Keratinocyte (primary cell): Measurements from ENCODE around the gene FNDC3A. TPM values are rescaled to one million over a fixed set of nuclear protein-coding genes. Genes with fewer than 3 reads are reported as not detected.

Experiments
- DNase-seq: peaks from one replicate; pipeline ENCODE4 v3.0.0-alpha.2; 2011; ENCODE audit warnings: low read depth, missing footprints, low spot score
- FAIRE-seq: peaks from 2 replicates; lab custom pipeline; 2011; peaks lifted over from hg19 to GRCh38; lab: Jason Lieb, UNC
- H2AFZ ChIP-seq: 2 replicates; pipeline ENCODE4 v1.6.0; 2012; ENCODE audit warnings: low read length, control low read depth, inconsistent platforms; ENCODE audit not compliant: control insufficient read depth
- H3K27ac ChIP-seq: 2 replicates; pipeline ENCODE4 v1.5.1; 2011; ENCODE audit warnings: low read length; ENCODE audit not compliant: control insufficient read depth, insufficient read depth
- H3K27me3 ChIP-seq: 3 replicates; pipeline ENCODE4 v1.6.0; 2011; ENCODE audit warnings: low read length; ENCODE audit not compliant: control insufficient read depth, insufficient read depth; ENCODE audit errors: extremely low read depth
- H3K36me3 ChIP-seq, 2 experiments: 2 replicates in 1 of 2; 3 replicates in 1 of 2; pipeline ENCODE4 v1.5.1; 2011; ENCODE audit warnings: low read length in 2 of 2, mild to moderate bottlenecking in 1 of 2; ENCODE audit not compliant: control insufficient read depth in 2 of 2, insufficient read depth in 2 of 2; ENCODE audit errors: extremely low read depth in 1 of 2
- H3K4me1 ChIP-seq: 3 replicates; pipeline ENCODE4 v1.5.1; 2011; ENCODE audit warnings: low read length; ENCODE audit not compliant: control insufficient read depth, insufficient read depth; ENCODE audit errors: extremely low read depth
- H3K4me2 ChIP-seq: 3 replicates; pipeline ENCODE4 v1.6.0; 2011; ENCODE audit warnings: low read depth, low read length; ENCODE audit not compliant: control insufficient read depth, insufficient read depth; ENCODE audit errors: extremely low read depth
- H3K4me3 ChIP-seq, 3 experiments: fragments of 200-600 bp in 1 of 3; sonication (generic) in 1 of 3; 2 replicates in 2 of 3; 3 replicates in 1 of 3; pipeline ENCODE4 v1.5.1; 2011 to 2016; ENCODE audit warnings: low read length in 3 of 3, mild to moderate bottlenecking in 3 of 3, control low read depth in 2 of 3, inconsistent platforms in 1 of 3, low read depth in 1 of 3, mixed read lengths in 1 of 3, mixed run types in 1 of 3, moderate library complexity in 1 of 3; ENCODE audit not compliant: control insufficient read depth in 2 of 3, insufficient read depth in 2 of 3; ENCODE audit errors: extremely low read depth in 1 of 3
- H3K79me2 ChIP-seq: 2 replicates; pipeline ENCODE4 v1.6.0; 2012; ENCODE audit warnings: low read length; ENCODE audit not compliant: control insufficient read depth, insufficient read depth
- H3K9ac ChIP-seq: 3 replicates; pipeline ENCODE4 v1.6.0; 2011; ENCODE audit warnings: low read length; ENCODE audit not compliant: control insufficient read depth, insufficient read depth; ENCODE audit errors: extremely low read depth
- H3K9me1 ChIP-seq: 3 replicates; pipeline ENCODE4 v1.6.0; 2011; ENCODE audit warnings: low read length; ENCODE audit not compliant: control insufficient read depth, insufficient read depth; ENCODE audit errors: extremely low read depth
- H3K9me3 ChIP-seq: 2 replicates; pipeline ENCODE4 v1.5.1; 2012; ENCODE audit warnings: low read depth, low read length; ENCODE audit not compliant: control insufficient read depth
- H4K20me1 ChIP-seq: 3 replicates; pipeline ENCODE4 v1.6.0; 2011; ENCODE audit warnings: low read length; ENCODE audit not compliant: control insufficient read depth, insufficient read depth; ENCODE audit errors: extremely low read depth
- CTCF ChIP-seq, 3 experiments: IDR thresholded peaks in 1 of 3; conservative IDR thresholded peaks in 1 of 3; optimal IDR thresholded peaks in 1 of 3; 2 replicates in 2 of 3; 3 replicates in 1 of 3; pipeline versions ENCODE3 to v1.5.1; 2011; ENCODE audit warnings: low read length in 3 of 3, mild to moderate bottlenecking in 3 of 3, moderate library complexity in 2 of 3, control low read depth in 1 of 3, inconsistent platforms in 1 of 3; ENCODE audit not compliant: insufficient read depth in 2 of 3; ENCODE audit errors: extremely low read depth in 1 of 3
- EZH2 ChIP-seq: IDR thresholded peaks from one replicate; pipeline ENCODE4 v1.6.1; 2012; ENCODE audit warnings: inconsistent platforms, mild to moderate bottlenecking, low read length, moderate library complexity
- dilution Hi-C: fragments of 300-500 bp; cut with MboI; formaldehyde crosslinking; loops from one replicate; pipeline ENCODE4 v1.7.0; 2020; ENCODE audit warnings: low sequenced_read_pairs; ENCODE audit not compliant: extremely low pct_ligation_motif_present
- polyA plus RNA-seq, 5 experiments: library from polyadenylated mRNA; depleted of rRNA in 3 of 5; stranded (reverse) in 3 of 5; stranded (forward) in 1 of 5; unstranded in 1 of 5; fragments of >200 nt; gene quantifications; 1 replicate in 1 of 5; 2 replicates in 3 of 5; 3 replicates in 1 of 5; pipeline versions ENCODE4 v1.2.1 to v1.2.3, GENCODE V29; 2011 to 2012; ENCODE audit warnings: missing spikeins in 2 of 5, low read depth in 1 of 5, low replicate concordance in 1 of 5
- small RNA-seq, 3 experiments: library from RNA; depleted of rRNA; stranded (forward); fragments of <200 nt; gene quantifications; one replicate each; pipeline ENCODE3, GENCODE V24; 2012; ENCODE audit warnings: low read depth in 3 of 3, low replicate concordance in 1 of 3; ENCODE audit not compliant: insufficient read length in 3 of 3

The FNDC3A gene
- polyA plus RNA-seq, 1 donor (not counting 4 experiments of a cell fraction or from before 2014, with no cell fraction given), result 28.4 TPM

GRCh38 chr13:49258089-49258796, 282.5 kb downstream of the FNDC3A start:
- Histone ChIP-seq H4K20me1 (no peaks in the 10 kb centered on the region), H3K27ac (no peak overlapping the region), H3K4me3 (no peak overlapping the region), H3K79me2 (no peaks in the 10 kb centered on the region), H3K9ac (no peak overlapping the region), H3K36me3 (peaks cover 7% of the 10 kb centered on the region in 2 experiments), H2AFZ (no peak overlapping the region), H3K27me3 (no peaks in the 10 kb centered on the region), H3K9me3 (no peaks in the 10 kb centered on the region), H3K4me1 (no peaks in the 10 kb centered on the region), H3K9me1 (no peaks in the 10 kb centered on the region), H3K4me2 (no peak overlapping the region)
- FAIRE-seq (no peak), DNase-seq (no peak)
- dilution Hi-C loops, result no loop called here
- TF ChIP-seq EZH2, result no peak
- no peak for TF ChIP-seq CTCF (optimal IDR thresholded peaks at IDR 0.05 in 1 of 3, IDR thresholded peaks at IDR 0.05 in 1 of 3, conservative IDR thresholded peaks at IDR 0.05 in 1 of 3; ENCODE audit: extremely low read depth in 1 of 3, insufficient read depth in 2 of 3, low read length in 3 of 3)

Small RNA genes lying within 50 kb of the gene (small RNA-seq; reads per million reads assigned to genes)
- gene COX7CP1 (0 reads per million in 3 experiments), gene RNU6-60P (0 reads per million in 3 experiments), gene RNY3P2 (0 reads per million in 3 experiments)

Other genes with a start within 250 kb of the FNDC3A start
- gene MLNR, start 244.4 kb downstream of the FNDC3A start, polyA plus RNA-seq, result not detected in 3 replicates